H1 (cell line): ENCODE results near the gene HNRNPK.

Source experiments
- CEBPB ChIP-seq: IDR thresholded peaks from 2 replicates; pipeline ENCODE4 v1.6.1; 2012; ENCODE audit warnings: low read depth, low read length
- CHD2 ChIP-seq: IDR thresholded peaks from 2 replicates; pipeline ENCODE4 v1.6.1; 2012; ENCODE audit warnings: low read length, improper control_type of control experiment
- EP300 ChIP-seq, 2 experiments: IDR thresholded peaks; 1 replicate in 1 of 2; 2 replicates in 1 of 2; pipeline ENCODE4 v1.6.1; 2011 to 2012; ENCODE audit warnings: low read depth in 2 of 2, low read length in 2 of 2, mild to moderate bottlenecking in 2 of 2, borderline replicate concordance in 1 of 2, inconsistent platforms in 1 of 2, moderate library complexity in 1 of 2
- EZH2 ChIP-seq: fragments of 200-600 bp; sonication (generic); IDR thresholded peaks from 2 replicates; pipeline ENCODE4 v1.7.1; 2012; ENCODE audit warnings: low read depth, mild to moderate bottlenecking, moderate library complexity, low read length, inconsistent platforms; ENCODE audit not compliant: severe bottlenecking
- FOSL1 ChIP-seq: IDR thresholded peaks from 2 replicates; pipeline ENCODE4 v1.6.1; 2011; ENCODE audit warnings: mild to moderate bottlenecking, low read depth, low read length, moderate library complexity; ENCODE audit not compliant: insufficient read depth
- POLR2A ChIP-seq, 2 experiments: IDR thresholded peaks; 1 replicate in 1 of 2; 2 replicates in 1 of 2; pipeline ENCODE4 v1.6.1; 2011; ENCODE audit warnings: low read depth in 2 of 2, low read length in 2 of 2, mild to moderate bottlenecking in 2 of 2; ENCODE audit errors: control extremely low read depth in 1 of 2
- POLR2AphosphoS5 ChIP-seq: IDR thresholded peaks from 2 replicates; pipeline ENCODE4 v1.6.1; 2011; ENCODE audit warnings: low read depth, low read length
- POU5F1 ChIP-seq: IDR thresholded peaks from 2 replicates; pipeline ENCODE4 v1.6.1; 2011; ENCODE audit warnings: low read depth, mild to moderate bottlenecking, low read length, moderate library complexity
- RBBP5 ChIP-seq: IDR thresholded peaks from 2 replicates; pipeline ENCODE4 v1.7.1; 2012; ENCODE audit warnings: low read depth, mild to moderate bottlenecking, inconsistent platforms, low read length, moderate library complexity, borderline replicate concordance
- SP1 ChIP-seq: IDR thresholded peaks from 2 replicates; pipeline ENCODE4 v1.6.1; 2011; ENCODE audit warnings: low read depth, low read length
- SP2 ChIP-seq: IDR thresholded peaks from 2 replicates; pipeline ENCODE4 v1.6.1; 2012; ENCODE audit warnings: mild to moderate bottlenecking, low read length, inconsistent platforms
- TF ChIP-seq, protein P1 (sequence below), 3 experiments: IDR thresholded peaks; 1 replicate in 2 of 3; 2 replicates in 1 of 3; pipeline versions ENCODE4 v1.5.1 to v1.6.1; 2011; ENCODE audit warnings: low read length in 3 of 3, mild to moderate bottlenecking in 3 of 3, inconsistent platforms in 2 of 3, low read depth in 1 of 3, moderate library complexity in 1 of 3; ENCODE audit not compliant: insufficient read depth in 1 of 3; ENCODE audit errors: control extremely low read depth in 1 of 3
- TF ChIP-seq, protein P2 (sequence below): IDR thresholded peaks from 2 replicates; pipeline ENCODE4 v1.6.1; 2011; ENCODE audit warnings: low read depth, mild to moderate bottlenecking, low read length; ENCODE audit not compliant: insufficient read depth

GRCh38 chr9:83920927-83921707 is 58.9 kb downstream of the HNRNPK start, which contains the start of gene KIF27:
- no peak for TF ChIP-seq POU5F1
- TF ChIP-seq, protein P1, sequence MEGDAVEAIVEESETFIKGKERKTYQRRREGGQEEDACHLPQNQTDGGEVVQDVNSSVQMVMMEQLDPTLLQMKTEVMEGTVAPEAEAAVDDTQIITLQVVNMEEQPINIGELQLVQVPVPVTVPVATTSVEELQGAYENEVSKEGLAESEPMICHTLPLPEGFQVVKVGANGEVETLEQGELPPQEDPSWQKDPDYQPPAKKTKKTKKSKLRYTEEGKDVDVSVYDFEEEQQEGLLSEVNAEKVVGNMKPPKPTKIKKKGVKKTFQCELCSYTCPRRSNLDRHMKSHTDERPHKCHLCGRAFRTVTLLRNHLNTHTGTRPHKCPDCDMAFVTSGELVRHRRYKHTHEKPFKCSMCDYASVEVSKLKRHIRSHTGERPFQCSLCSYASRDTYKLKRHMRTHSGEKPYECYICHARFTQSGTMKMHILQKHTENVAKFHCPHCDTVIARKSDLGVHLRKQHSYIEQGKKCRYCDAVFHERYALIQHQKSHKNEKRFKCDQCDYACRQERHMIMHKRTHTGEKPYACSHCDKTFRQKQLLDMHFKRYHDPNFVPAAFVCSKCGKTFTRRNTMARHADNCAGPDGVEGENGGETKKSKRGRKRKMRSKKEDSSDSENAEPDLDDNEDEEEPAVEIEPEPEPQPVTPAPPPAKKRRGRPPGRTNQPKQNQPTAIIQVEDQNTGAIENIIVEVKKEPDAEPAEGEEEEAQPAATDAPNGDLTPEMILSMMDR (IDR thresholded peaks at IDR 0.05; ENCODE audit: control extremely low read depth in 1 of 3, insufficient read depth in 1 of 3, low read depth in 1 of 3, low read length in 3 of 3), result peak; percentile 23 to 48 (median 48)
- TF ChIP-seq, protein P2, sequence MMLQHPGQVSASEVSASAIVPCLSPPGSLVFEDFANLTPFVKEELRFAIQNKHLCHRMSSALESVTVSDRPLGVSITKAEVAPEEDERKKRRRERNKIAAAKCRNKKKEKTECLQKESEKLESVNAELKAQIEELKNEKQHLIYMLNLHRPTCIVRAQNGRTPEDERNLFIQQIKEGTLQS, result no peak
- peak; percentile 99 for TF ChIP-seq POLR2AphosphoS5
- no peak for TF ChIP-seq CHD2
- no peak for TF ChIP-seq SP2
- no peak for TF ChIP-seq FOSL1
- no peak for TF ChIP-seq CEBPB
- TF ChIP-seq EZH2, result no peak
- peak; percentile 96 to 99 for TF ChIP-seq POLR2A (IDR thresholded peaks at IDR 0.05; ENCODE audit: control extremely low read depth in 1 of 2, low read depth in 2 of 2, low read length in 2 of 2)
- peak; percentile 87 for TF ChIP-seq RBBP5
- no peak for TF ChIP-seq SP1
- no peak for TF ChIP-seq EP300 (IDR thresholded peaks at IDR 0.05; ENCODE audit: borderline replicate concordance in 1 of 2, low read depth in 2 of 2, low read length in 2 of 2)
